GM18907 (cell line): Measurements from ENCODE around the gene HMGB2.

Experiments
- ATAC-seq: cut with Tn5 transposase; IDR thresholded peaks from one replicate; pipeline ENCODE4 v1.9.1; 2021; ENCODE audit warnings: mild to moderate bottlenecking, moderate library complexity; ENCODE audit not compliant: unreplicated experiment

The HMGB2 gene

GRCh38 chr4:173334085-173334890 is at the start of gene HMGB2:
HMGB2 (minus strand) TSS chr4:173334358; CDS start chr4:173333649, 709 bp downstream.
- ATAC-seq, result peak; percentile 95

- ATAC-seq, result no peak
These were observed 48.2 kb upstream of the HMGB2 start for GRCh38 chr4:173382349-173382748.

DNA sequence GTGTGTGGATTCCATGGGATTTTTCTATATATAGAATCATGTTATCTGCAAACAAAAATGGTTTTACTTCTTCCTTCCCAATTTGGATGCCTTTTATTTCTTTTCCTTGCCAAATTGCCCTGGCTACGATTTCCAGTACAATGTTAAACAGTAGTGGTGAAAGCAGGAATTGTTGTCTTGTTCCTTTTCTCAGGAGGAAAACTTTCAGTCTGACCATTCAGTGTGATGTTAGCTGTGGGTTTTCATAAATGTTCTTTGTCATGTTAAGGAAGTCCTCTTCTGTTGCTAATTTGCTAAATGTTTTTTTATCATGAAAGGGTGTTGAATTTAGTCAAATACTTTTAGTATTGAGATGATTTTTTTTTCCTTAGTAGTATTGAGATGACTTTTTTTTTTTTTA is 47.5 kb upstream of the HMGB2 start:
- no peak for ATAC-seq

- no peak for ATAC-seq
These were observed 46.8 kb upstream of the HMGB2 start for GRCh38 chr4:173380987-173381386.

- ATAC-seq, result no peak
These were observed 45.8 kb upstream of the HMGB2 start for GRCh38 chr4:173379929-173380328.

- ATAC-seq, result no peak
These were observed 40.4 kb upstream of the HMGB2 start for GRCh38 chr4:173374588-173374987.

- ATAC-seq, result peak; percentile 23
These were observed 37.4 kb upstream of the HMGB2 start for GRCh38 chr4:173371292-173372192.

GRCh38 chr4:173370477-173371291 is 36.5 kb upstream of the HMGB2 start, which contains the start of gene SAP30:
SAP30 (plus strand) TSS chr4:173370954; CDS start chr4:173371183, 229 bp downstream.
- ATAC-seq, result peak; percentile 74

- peak; percentile 15 for ATAC-seq
These were observed 35.9 kb upstream of the HMGB2 start for GRCh38 chr4:173370130-173370476.

GRCh38 chr4:173367946-173368345 is 33.8 kb upstream of the HMGB2 start:
- no peak for ATAC-seq

DNA sequence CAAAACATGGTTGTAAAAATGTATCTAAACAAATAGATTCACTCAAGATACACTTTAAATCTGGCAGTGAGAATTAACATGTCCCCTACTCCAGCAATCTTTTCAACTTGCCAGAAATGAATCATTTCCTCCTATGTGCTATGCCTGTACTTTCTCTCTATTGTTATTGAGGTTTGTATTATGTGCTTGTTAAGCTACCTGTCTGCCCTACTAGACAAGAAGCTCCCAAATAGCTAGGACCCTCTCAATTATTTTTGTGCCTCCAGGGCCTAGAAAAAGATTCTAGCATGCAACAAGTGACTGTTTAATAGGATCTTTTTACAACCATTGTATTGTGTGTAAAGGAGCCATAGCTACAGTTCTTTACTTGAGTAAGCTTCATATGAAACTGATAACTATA is 33.1 kb upstream of the HMGB2 start:
- ATAC-seq, result peak; percentile 20

DNA sequence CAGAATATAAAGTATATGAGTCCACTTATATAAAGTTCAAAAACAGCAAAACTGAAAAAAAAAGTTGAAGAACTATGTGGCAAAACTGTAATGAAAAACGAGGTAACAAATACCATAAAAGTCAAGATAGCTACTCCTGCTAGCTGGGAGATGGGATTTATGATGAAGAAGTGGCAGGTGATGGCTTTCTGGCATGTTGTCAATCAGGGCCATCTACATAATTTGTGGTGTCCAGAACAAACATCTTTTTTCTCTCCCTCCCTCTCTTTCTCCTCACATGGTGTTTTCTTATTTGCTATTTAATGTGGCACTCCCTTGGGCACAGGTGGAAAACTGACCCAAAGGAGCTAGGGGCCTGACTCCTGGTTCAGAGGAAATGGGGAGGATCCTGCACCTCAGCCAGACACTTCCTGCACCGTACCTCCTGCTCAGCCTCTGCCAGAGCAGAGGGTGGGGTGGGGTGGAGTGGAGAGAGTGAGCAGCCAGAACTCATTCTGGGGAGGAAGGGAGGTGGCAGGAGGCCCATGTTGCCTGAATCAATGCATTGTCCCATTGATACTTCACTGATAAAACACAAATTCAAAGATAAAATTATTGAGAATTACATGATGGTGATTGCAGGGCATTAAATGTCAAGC is 31.3 kb upstream of the HMGB2 start:
- ATAC-seq, result no peak

- no peak for ATAC-seq
These were observed 28.5 kb upstream of the HMGB2 start for GRCh38 chr4:173362666-173363065.

GRCh38 chr4:173360587-173361221 is 26.5 kb upstream of the HMGB2 start:
- ATAC-seq, result no peak

GRCh38 chr4:173357939-173358338 is 23.8 kb upstream of the HMGB2 start:
- ATAC-seq, result no peak

GRCh38 chr4:173347467-173347866 is 13.3 kb upstream of the HMGB2 start:
- no peak for ATAC-seq

- ATAC-seq, result no peak
These were observed 11.9 kb upstream of the HMGB2 start for GRCh38 chr4:173346074-173346473.

DNA sequence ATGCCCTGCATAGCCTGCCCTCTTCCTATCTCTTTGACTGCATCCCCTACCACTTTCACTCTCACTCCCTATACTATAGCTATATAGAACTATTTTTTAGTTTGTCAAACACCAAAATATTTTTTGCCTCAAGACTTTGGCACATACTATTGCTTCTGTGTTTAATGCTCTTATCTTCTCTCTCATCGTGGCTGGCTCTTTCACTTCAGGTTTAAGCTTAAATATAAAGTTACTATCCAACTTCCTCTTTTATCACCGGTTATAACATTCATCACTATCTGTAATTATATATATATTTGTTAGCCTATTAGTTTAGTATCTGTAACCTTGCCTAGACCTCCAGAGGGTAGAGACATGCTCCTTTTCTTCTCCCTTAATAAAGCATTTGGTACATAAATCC is 11.5 kb upstream of the HMGB2 start:
- no peak for ATAC-seq

DNA sequence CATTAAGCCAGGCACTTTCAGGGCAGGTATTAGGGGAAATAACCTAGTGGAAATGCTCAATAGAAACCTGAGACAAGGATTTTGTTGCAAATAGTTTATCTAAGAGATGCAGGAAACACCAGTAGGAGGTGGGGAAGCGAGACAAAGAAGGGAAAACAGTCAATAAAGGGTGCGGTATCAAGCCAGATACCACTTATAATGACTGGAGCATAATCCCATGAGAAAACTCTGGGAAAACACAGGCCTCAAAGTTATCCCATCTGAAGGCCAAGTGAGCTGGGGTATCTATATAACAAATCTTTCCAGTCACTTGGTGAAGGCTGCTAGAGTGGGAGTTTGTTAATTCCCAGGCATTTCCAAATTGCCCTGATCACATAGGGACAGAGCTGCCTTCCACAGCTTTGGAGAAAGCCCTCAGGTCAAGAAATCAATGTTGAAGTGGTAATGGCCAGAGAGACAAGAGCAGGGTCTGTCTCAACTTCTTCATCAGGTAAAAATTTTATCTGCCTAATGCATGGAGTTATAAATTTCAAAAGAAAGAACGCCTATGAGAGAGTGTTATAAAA is 9.8 kb upstream of the HMGB2 start:
- no peak for ATAC-seq

DNA sequence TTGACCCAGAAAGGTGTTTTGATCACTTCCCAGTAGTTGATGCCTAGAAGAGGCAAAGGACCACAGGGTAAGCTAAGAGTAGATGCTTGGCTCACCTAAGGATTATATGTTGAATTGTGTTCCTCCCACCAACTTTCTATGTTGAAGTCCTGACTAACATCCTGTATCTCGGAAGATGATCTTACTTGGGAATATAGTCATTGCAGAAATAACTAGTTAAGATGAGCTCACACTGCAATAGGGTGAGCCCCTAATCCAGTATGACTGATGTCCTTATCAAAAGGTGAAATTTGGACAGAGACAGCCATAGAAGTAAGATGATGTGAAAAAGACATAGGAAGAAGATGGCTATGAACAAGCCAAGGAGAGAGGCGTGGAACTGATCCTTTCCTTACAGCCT is 3.3 kb upstream of the HMGB2 start:
- no peak for ATAC-seq
